Smooth muscle cell (in vitro differentiated cells): Measurements from ENCODE around the gene AQP12A. TPM values are rescaled to one million over a fixed set of nuclear protein-coding genes. Genes with fewer than 3 reads are reported as not detected.

Experiments
- DNase-seq: peaks from one replicate; lab custom pipeline; 2025; ENCODE audit not compliant: unreplicated experiment; lab: John Stamatoyannopoulos, UW
- H2AFZ ChIP-seq: fragments of 200-600 bp; sonication (generic); 2 replicates; pipeline ENCODE4 v1.6.0; 2016; ENCODE audit warnings: antibody characterized with exemption, low read depth, mild to moderate bottlenecking
- H3F3A ChIP-seq: fragments of 200-600 bp; sonication (generic); 2 replicates; pipeline ENCODE4 v1.6.0; 2017; ENCODE audit warnings: antibody characterized with exemption, low read depth
- H3K27ac ChIP-seq: fragments of 200-600 bp; sonication (generic); 2 replicates; pipeline ENCODE4 v1.5.1; 2016; ENCODE audit warnings: low read depth, mild to moderate bottlenecking
- H3K27me3 ChIP-seq: fragments of 200-600 bp; sonication (generic); 2 replicates; pipeline ENCODE4 v1.6.1; 2016; ENCODE audit warnings: low read depth, mild to moderate bottlenecking
- H3K36me3 ChIP-seq: fragments of 200-600 bp; sonication (generic); 2 replicates; pipeline ENCODE4 v1.5.1; 2016; ENCODE audit warnings: low read depth
- H3K4me1 ChIP-seq: fragments of 200-600 bp; sonication (generic); 2 replicates; pipeline ENCODE4 v1.5.1; 2016; ENCODE audit warnings: low read depth
- H3K4me2 ChIP-seq: fragments of 200-600 bp; sonication (generic); 2 replicates; pipeline ENCODE4 v1.6.0; 2016; ENCODE audit warnings: mild to moderate bottlenecking
- H3K4me3 ChIP-seq: fragments of 200-600 bp; sonication (generic); 2 replicates; pipeline ENCODE4 v1.5.1; 2016; ENCODE audit warnings: mild to moderate bottlenecking
- H3K79me2 ChIP-seq: fragments of 200-600 bp; sonication (generic); 2 replicates; pipeline ENCODE4 v1.6.0; 2016; ENCODE audit warnings: low read depth, mild to moderate bottlenecking
- H3K9ac ChIP-seq: fragments of 200-600 bp; sonication (generic); 2 replicates; pipeline ENCODE4 v1.6.0; 2016; ENCODE audit warnings: low read depth
- H3K9me3 ChIP-seq: fragments of 200-600 bp; sonication (generic); replicated peaks from 2 replicates; pipeline ENCODE4 v1.5.1; 2016; ENCODE audit warnings: low read depth
- H4K20me1 ChIP-seq: fragments of 200-600 bp; sonication (generic); 2 replicates; pipeline ENCODE4 v1.6.0; 2016; ENCODE audit warnings: low read depth
- CTCF ChIP-seq: fragments of 200-600 bp; sonication (generic); IDR thresholded peaks from 2 replicates; pipeline ENCODE4 v1.5.1; 2017; ENCODE audit warnings: borderline replicate concordance, mild to moderate bottlenecking, antibody characterized with exemption; ENCODE audit not compliant: insufficient read depth, poor library complexity, severe bottlenecking
- WGBS: methylation state at CpG from one replicate; pipeline ENCODE4 v1.1.7; 2016; ENCODE audit warnings: low lambda C conversion rate; 5-methylcytosine and 5-hydroxymethylcytosine counted together
- polyA plus RNA-seq: library from polyadenylated mRNA; unstranded; fragments of >200 nt; fragmentation: Nextera tagmentation; extraction: Ambion mirVana; gene quantifications from 2 replicates; pipeline ENCODE4 v1.2.1, GENCODE V29; 2016
- small RNA-seq: library from RNA; depleted of rRNA; stranded (forward); fragments of <200 nt; gene quantifications from one replicate; pipeline ENCODE3, GENCODE V24; 2014
- total RNA-seq: library from RNA; depleted of rRNA; stranded (reverse); fragments of >200 nt; gene quantifications from 2 replicates; pipeline ENCODE4 v1.2.3, GENCODE V29; 2014

AQP12A gene
- total and polyA plus RNA-seq, 2 experiments from 2014 or later: not detected

DNA sequence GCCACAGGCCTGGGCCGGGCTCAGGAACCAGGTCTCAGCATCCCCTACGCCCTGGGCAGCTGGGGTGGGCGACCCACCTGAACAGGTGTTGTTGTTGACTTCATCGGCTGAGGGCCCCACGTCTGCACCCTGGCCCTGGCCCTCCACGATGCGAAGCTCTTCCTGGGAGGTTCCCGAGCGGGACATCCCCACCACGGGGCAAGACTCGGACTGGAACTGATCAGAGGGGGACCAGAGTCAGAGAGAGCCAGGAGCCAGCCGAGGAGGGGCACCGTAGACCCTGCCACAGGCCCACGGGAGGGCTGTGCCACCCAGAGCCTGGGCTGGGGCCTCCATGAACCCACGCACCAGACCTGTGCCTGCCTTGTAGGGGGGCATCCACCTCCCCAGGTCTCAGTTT lies 54.3 kb downstream of the AQP12A start:
- H3K36me3 ChIP-seq: no peaks in the 10 kb centered on the region
- H3K4me2 ChIP-seq: no peak overlapping the region
- H3K79me2 ChIP-seq: no peaks in the 10 kb centered on the region
- TF ChIP-seq CTCF: no peak
- DNase-seq: no peak
- no peaks in the 10 kb centered on the region for H3F3A ChIP-seq
- H3K27me3 ChIP-seq: no peaks in the 10 kb centered on the region
- H3K9ac ChIP-seq: no peak overlapping the region
- no peaks in the 10 kb centered on the region for H4K20me1 ChIP-seq
- H3K4me3 ChIP-seq: no peak overlapping the region
- no peak overlapping the region for H3K27ac ChIP-seq
- 95% methylated on average over 14 of the region's 15 CpGs for WGBS
- no peaks in the 10 kb centered on the region for H3K9me3 ChIP-seq
- H3K4me1 ChIP-seq: no peaks in the 10 kb centered on the region
- H2AFZ ChIP-seq: no peak overlapping the region

GRCh38 chr2:240746671-240747070 lies 55.0 kb downstream of the AQP12A start:
- Histone ChIP-seq H3F3A (no peaks in the 10 kb centered on the region), H3K27ac (no peak overlapping the region), H4K20me1 (no peaks in the 10 kb centered on the region), H3K4me3 (no peak overlapping the region), H3K36me3 (no peaks in the 10 kb centered on the region), H3K4me2 (no peak overlapping the region), H3K9ac (no peak overlapping the region), H3K79me2 (no peaks in the 10 kb centered on the region), H3K27me3 (no peaks in the 10 kb centered on the region), H3K4me1 (no peaks in the 10 kb centered on the region), H2AFZ (no peak overlapping the region), H3K9me3 (no peaks in the 10 kb centered on the region)
- DNase-seq: no peak
- 98% methylated on average over 16 of the region's 16 CpGs for WGBS
- TF ChIP-seq CTCF: no peak

- H3F3A ChIP-seq: no peaks in the 10 kb centered on the region
- H2AFZ ChIP-seq: no peak overlapping the region
- H3K4me3 ChIP-seq: no peak overlapping the region
- no peaks in the 10 kb centered on the region for H3K9me3 ChIP-seq
- H3K27me3 ChIP-seq: no peaks in the 10 kb centered on the region
- no peaks in the 10 kb centered on the region for H3K4me1 ChIP-seq
- 98% methylated on average over 11 of the region's 11 CpGs for WGBS
- no peak overlapping the region for H3K9ac ChIP-seq
- no peaks in the 10 kb centered on the region for H4K20me1 ChIP-seq
- H3K36me3 ChIP-seq: no peaks in the 10 kb centered on the region
- no peak for TF ChIP-seq CTCF
- H3K79me2 ChIP-seq: no peaks in the 10 kb centered on the region
- H3K4me2 ChIP-seq: no peak overlapping the region
- H3K27ac ChIP-seq: no peak overlapping the region
- DNase-seq: no peak
These were observed 55.6 kb downstream of the AQP12A start for GRCh38 chr2:240747256-240747655.

Small RNA genes lying within 50 kb of the gene (small RNA-seq; reads per million reads assigned to genes)
- gene AC011298.3: not detected

Other genes with a start within 250 kb of the AQP12A start
- gene ANKMY1, start 133.9 kb upstream of the AQP12A start, total RNA-seq: 3.4 and 8.7 TPM in 2 replicates
- 5.6 and 6.4 TPM in 2 replicates for gene ANKMY1, start 133.9 kb upstream of the AQP12A start, polyA plus RNA-seq
- 2.2 and 2.9 TPM in 2 replicates for gene DUSP28, start 131.5 kb upstream of the AQP12A start, total RNA-seq
- 6.4 and 6.5 TPM in 2 replicates for gene DUSP28, start 131.5 kb upstream of the AQP12A start, polyA plus RNA-seq
- gene RNPEPL1, start 123.4 kb upstream of the AQP12A start, total RNA-seq: 13.5 and 15.3 TPM in 2 replicates
- gene RNPEPL1, start 123.4 kb upstream of the AQP12A start, polyA plus RNA-seq: 40.9 and 48.3 TPM in 2 replicates
- 6.6 and 6.9 TPM in 2 replicates for gene CAPN10, start 105.1 kb upstream of the AQP12A start, total RNA-seq
- gene CAPN10, start 105.1 kb upstream of the AQP12A start, polyA plus RNA-seq: 17.0 and 23.6 TPM in 2 replicates
- gene GPR35, start 66.4 kb upstream of the AQP12A start, total RNA-seq: 1.2 and 1.3 TPM in 2 replicates
- gene GPR35, start 66.4 kb upstream of the AQP12A start, polyA plus RNA-seq: 1.4 and 2.1 TPM in 2 replicates
- gene AQP12B, start 9.0 kb upstream of the AQP12A start, total RNA-seq: not detected in 2 replicates
- gene AQP12B, start 9.0 kb upstream of the AQP12A start, polyA plus RNA-seq: not detected in 2 replicates
- 3.1 and 8.4 TPM in 2 replicates for gene KIF1A, start 128.4 kb downstream of the AQP12A start, total RNA-seq
- 4.6 and 8.1 TPM in 2 replicates for gene KIF1A, start 128.4 kb downstream of the AQP12A start, polyA plus RNA-seq
- not detected in 2 replicates for gene AGXT, start 177.0 kb downstream of the AQP12A start, total RNA-seq
- 0.12 TPM in 1 of 2 replicates, not detected in the other for gene AGXT, start 177.0 kb downstream of the AQP12A start, polyA plus RNA-seq
- gene MAB21L4, start 204.3 kb downstream of the AQP12A start, total RNA-seq: 0.99 and 2.2 TPM in 2 replicates
- gene MAB21L4, start 204.3 kb downstream of the AQP12A start, polyA plus RNA-seq: 0.53 TPM in 1 of 2 replicates, not detected in the other
- gene CROCC2, start 214.5 kb downstream of the AQP12A start, total RNA-seq: not detected in 2 replicates
- not detected in 2 replicates for gene CROCC2, start 214.5 kb downstream of the AQP12A start, polyA plus RNA-seq